ENCODE results near the gene OTUD7B.

OTUD7B gene

GRCh38 chr1:149926296-149926695 is 84.2 kb downstream of the OTUD7B start:
- no peak for TF ChIP-seq CTCF (IDR thresholded peaks at IDR 0.05; ENCODE audit: low read depth, low read length, missing control alignments)
- Histone ChIP-seq H3K36me3 (replicated peaks) (peaks cover 44% of the 10 kb centered on the region), H3K27ac (no peak overlapping the region), H3K27me3 (replicated peaks) (no peaks in the 10 kb centered on the region), H3K4me3 (ENCODE audit: low read depth, low read length) (no peak overlapping the region)
- in situ Hi-C loops (cut with HindIII; ENCODE audit: low pct_ligation_motif_present, low sequenced_read_pairs), result no loop called here
- no peak for DNase-seq

GRCh38 chr1:149925751-149926150 is 84.8 kb downstream of the OTUD7B start:
- no peak overlapping the region for H3K27ac ChIP-seq
- no peak for DNase-seq

GRCh38 chr1:149925345-149925744 is 85.2 kb downstream of the OTUD7B start:
- peaks cover 44% of the 10 kb centered on the region for H3K36me3 ChIP-seq (replicated peaks)
- DNase-seq, result no peak
- H3K27ac ChIP-seq, result no peak overlapping the region
- in situ Hi-C loops (cut with HindIII; ENCODE audit: low pct_ligation_motif_present, low sequenced_read_pairs), result no loop called here
- no peaks in the 10 kb centered on the region for H3K27me3 ChIP-seq (replicated peaks)
- no peak overlapping the region for H3K4me3 ChIP-seq (ENCODE audit: low read depth, low read length)
- TF ChIP-seq CTCF (IDR thresholded peaks at IDR 0.05; ENCODE audit: low read depth, low read length, missing control alignments), result no peak

More at GRCh38 chr1:149925751-149926150, 84.8 kb downstream of the OTUD7B start:
- no peak for TF ChIP-seq CTCF (IDR thresholded peaks at IDR 0.05; ENCODE audit: low read depth, low read length, missing control alignments)
- no peak overlapping the region for H3K4me3 ChIP-seq (ENCODE audit: low read depth, low read length)
- H3K27me3 ChIP-seq (replicated peaks), result no peaks in the 10 kb centered on the region
- in situ Hi-C loops (cut with HindIII; ENCODE audit: low pct_ligation_motif_present, low sequenced_read_pairs), result no loop called here
- peaks cover 44% of the 10 kb centered on the region for H3K36me3 ChIP-seq (replicated peaks)

- in situ Hi-C loops (cut with HindIII; ENCODE audit: low pct_ligation_motif_present, low sequenced_read_pairs), result no loop called here
- DNase-seq, result no peak
- no peak for TF ChIP-seq CTCF (IDR thresholded peaks at IDR 0.05; ENCODE audit: low read depth, low read length, missing control alignments)
- H3K36me3 ChIP-seq (replicated peaks), result peaks cover 40% of the 10 kb centered on the region
- H3K27me3 ChIP-seq (replicated peaks), result no peaks in the 10 kb centered on the region
- H3K4me3 ChIP-seq (ENCODE audit: low read depth, low read length), result no peak overlapping the region
- no peak overlapping the region for H3K27ac ChIP-seq
These were observed 86.9 kb downstream of the OTUD7B start for GRCh38 chr1:149923626-149924025.

GRCh38 chr1:149917571-149918144 is 92.9 kb downstream of the OTUD7B start, which contains the start of gene SV2A:
Gene SV2A, minus strand, starts transcription at chr1:149917844. Its CDS starts 4,004 bp downstream, at chr1:149913840.
- DNase-seq, result no peak
- H3K27me3 ChIP-seq (replicated peaks), result no peaks in the 10 kb centered on the region
- H3K36me3 ChIP-seq (replicated peaks), result peaks cover 3% of the 10 kb centered on the region
- peak within 1 kb of the TSS; percentile 79 for H3K4me3 ChIP-seq (ENCODE audit: low read depth, low read length)
- no peak for TF ChIP-seq CTCF (IDR thresholded peaks at IDR 0.05; ENCODE audit: low read depth, low read length, missing control alignments)
- in situ Hi-C loops (cut with HindIII; ENCODE audit: low pct_ligation_motif_present, low sequenced_read_pairs), result no loop called here
- H3K27ac ChIP-seq, result no peak within 1 kb of the TSS

- Histone ChIP-seq H3K4me3 (ENCODE audit: low read depth, low read length) (peak overlapping the region; percentile 79), H3K36me3 (replicated peaks) (no peaks in the 10 kb centered on the region), H3K27me3 (replicated peaks) (no peaks in the 10 kb centered on the region), H3K27ac (no peak overlapping the region)
- no peak for DNase-seq
- in situ Hi-C loops (cut with HindIII; ENCODE audit: low pct_ligation_motif_present, low sequenced_read_pairs), result no loop called here
- TF ChIP-seq CTCF (IDR thresholded peaks at IDR 0.05; ENCODE audit: low read depth, low read length, missing control alignments), result no peak
These were observed 93.7 kb downstream of the OTUD7B start for GRCh38 chr1:149916898-149917252.
